ENCODE data around the gene KCND2. TPM values are rescaled to one million over a fixed set of nuclear protein-coding genes. Genes with fewer than 3 reads are reported as not detected.

Gene KCND2
- total and polyA plus RNA-seq, 7 donors, result 0.04 to 2.7 (median 0.15) TPM

DNA sequence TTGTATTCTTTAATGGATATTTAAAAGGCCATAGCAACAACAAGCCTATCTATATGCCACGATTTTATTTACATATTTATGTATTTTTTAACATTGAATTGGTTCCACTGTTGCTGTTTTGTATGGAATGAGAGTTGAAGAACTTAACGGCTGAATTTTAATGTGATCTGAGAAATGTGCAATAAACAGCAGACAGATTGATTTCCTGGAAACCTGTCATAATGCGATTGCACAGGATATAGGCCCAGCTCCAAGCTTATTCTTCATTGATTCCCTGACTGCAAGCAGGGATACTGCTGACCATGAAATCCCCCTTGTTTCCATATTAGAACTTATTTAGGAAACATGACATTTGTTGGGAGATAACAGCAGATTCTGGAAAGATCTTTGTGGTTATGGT is 195.6 kb downstream of the KCND2 start:
- H3K4me1 ChIP-seq, result no peaks in the 10 kb centered on the region
- H3K9me3 ChIP-seq, result no peaks in the 10 kb centered on the region
- no peak overlapping the region for H3K27ac ChIP-seq
- H3K36me3 ChIP-seq (ENCODE audit: insufficient read depth in 1 of 2, low read depth in 1 of 2), result no peaks in the 10 kb centered on the region
- no peak for ATAC-seq
- TF ChIP-seq, protein P1, sequence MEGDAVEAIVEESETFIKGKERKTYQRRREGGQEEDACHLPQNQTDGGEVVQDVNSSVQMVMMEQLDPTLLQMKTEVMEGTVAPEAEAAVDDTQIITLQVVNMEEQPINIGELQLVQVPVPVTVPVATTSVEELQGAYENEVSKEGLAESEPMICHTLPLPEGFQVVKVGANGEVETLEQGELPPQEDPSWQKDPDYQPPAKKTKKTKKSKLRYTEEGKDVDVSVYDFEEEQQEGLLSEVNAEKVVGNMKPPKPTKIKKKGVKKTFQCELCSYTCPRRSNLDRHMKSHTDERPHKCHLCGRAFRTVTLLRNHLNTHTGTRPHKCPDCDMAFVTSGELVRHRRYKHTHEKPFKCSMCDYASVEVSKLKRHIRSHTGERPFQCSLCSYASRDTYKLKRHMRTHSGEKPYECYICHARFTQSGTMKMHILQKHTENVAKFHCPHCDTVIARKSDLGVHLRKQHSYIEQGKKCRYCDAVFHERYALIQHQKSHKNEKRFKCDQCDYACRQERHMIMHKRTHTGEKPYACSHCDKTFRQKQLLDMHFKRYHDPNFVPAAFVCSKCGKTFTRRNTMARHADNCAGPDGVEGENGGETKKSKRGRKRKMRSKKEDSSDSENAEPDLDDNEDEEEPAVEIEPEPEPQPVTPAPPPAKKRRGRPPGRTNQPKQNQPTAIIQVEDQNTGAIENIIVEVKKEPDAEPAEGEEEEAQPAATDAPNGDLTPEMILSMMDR (IDR thresholded peaks at IDR 0.05), result no peak
- WGBS, 3 donors, result 53 to 55% (median 53%) methylated on average over 3 of the region's 3 CpGs
- DNase-seq, result no peak
- H3K4me3 ChIP-seq, result no peak overlapping the region
- H3K27me3 ChIP-seq (ENCODE audit: insufficient read depth in 3 of 3, low read length in 2 of 3), result no peaks in the 10 kb centered on the region
- intact Hi-C loops (cut with DNase I), result no loop called here

DNA sequence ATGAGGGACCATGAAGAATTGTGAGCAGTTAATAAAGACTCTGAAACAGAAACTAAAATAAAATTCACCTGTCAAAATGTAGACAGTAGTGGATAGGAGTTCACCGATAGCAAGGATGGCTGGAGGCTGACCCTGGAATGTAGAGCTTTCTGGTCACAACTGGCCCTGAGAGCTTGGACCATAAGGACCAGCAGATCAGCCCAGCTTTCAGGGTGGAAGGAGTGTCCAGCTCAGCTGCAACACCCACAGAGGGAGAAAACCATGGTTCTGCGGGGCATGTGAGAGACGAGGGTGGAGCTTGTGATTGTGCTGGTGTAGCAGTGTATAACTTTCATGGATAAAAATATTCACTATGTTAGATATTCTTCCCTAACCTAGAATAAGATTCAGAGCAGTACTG is 199.9 kb downstream of the KCND2 start:
- intact Hi-C loops (cut with DNase I), result no loop called here
- no peak overlapping the region for H3K4me3 ChIP-seq
- H3K27me3 ChIP-seq (ENCODE audit: insufficient read depth in 3 of 3, low read length in 2 of 3), result no peaks in the 10 kb centered on the region
- TF ChIP-seq, protein P1 (IDR thresholded peaks at IDR 0.05), result no peak
- 91 to 93% (median 92%) methylated on average over 3 of the region's 3 CpGs for WGBS, 3 donors
- H3K4me1 ChIP-seq, result no peaks in the 10 kb centered on the region
- H3K36me3 ChIP-seq (ENCODE audit: insufficient read depth in 1 of 2, low read depth in 1 of 2), result no peaks in the 10 kb centered on the region
- H3K27ac ChIP-seq, result no peak overlapping the region
- DNase-seq (no peak), ATAC-seq (no peak)
- H3K9me3 ChIP-seq, result no peaks in the 10 kb centered on the region

DNA sequence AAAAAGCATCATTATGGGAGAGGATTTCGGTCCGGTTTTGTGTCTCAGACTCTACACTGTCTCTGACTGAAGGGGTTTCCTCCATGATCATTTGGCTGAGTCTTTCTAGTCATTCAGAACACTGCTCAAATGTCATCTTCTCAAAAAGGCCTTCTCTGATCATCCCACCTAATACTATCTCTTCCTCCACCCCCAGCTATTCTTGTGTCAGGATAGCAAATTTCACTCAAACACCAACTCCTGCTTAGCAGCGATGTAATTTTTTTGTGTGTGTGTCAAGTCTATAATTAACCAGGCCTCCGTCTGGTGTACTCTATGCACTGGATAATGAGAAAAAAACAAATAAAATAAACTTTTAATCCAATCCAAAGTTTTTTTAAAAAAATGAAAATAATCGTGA is 200.4 kb downstream of the KCND2 start:
- TF ChIP-seq, protein P1 (IDR thresholded peaks at IDR 0.05), result no peak
- DNase-seq, result no peak
- no peak overlapping the region for H3K4me3 ChIP-seq
- 80 to 85% (median 84%) methylated on average over 5 of the region's 5 CpGs for WGBS, 3 donors
- H3K27me3 ChIP-seq (ENCODE audit: insufficient read depth in 3 of 3, low read length in 2 of 3), result no peaks in the 10 kb centered on the region
- no peaks in the 10 kb centered on the region for H3K36me3 ChIP-seq (ENCODE audit: insufficient read depth in 1 of 2, low read depth in 1 of 2)
- intact Hi-C loops (cut with DNase I), result no loop called here
- no peaks in the 10 kb centered on the region for H3K9me3 ChIP-seq
- ATAC-seq, result no peak
- H3K4me1 ChIP-seq, result no peaks in the 10 kb centered on the region
- H3K27ac ChIP-seq, result no peak overlapping the region

DNA sequence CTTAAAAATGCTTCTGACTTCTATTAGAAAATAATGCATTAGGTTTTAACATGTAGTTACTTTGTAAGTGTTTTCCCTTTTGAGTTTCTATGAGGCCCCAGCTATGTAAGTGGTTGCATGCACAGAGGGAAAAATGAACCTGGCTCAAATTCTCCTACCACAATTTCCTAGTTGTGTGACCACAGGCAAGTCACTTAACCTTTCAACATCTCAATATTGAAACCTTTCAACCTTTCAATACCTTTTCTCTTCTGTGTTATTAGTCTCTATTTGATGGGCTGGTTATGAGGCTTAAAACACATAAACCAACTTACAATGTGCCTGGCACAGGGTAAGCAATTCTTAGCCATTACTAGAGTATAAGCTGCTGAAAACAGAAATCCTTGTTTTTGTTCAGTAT is 203.0 kb downstream of the KCND2 start:
- no peak overlapping the region for H3K27ac ChIP-seq
- H3K4me3 ChIP-seq, result no peak overlapping the region

DNA sequence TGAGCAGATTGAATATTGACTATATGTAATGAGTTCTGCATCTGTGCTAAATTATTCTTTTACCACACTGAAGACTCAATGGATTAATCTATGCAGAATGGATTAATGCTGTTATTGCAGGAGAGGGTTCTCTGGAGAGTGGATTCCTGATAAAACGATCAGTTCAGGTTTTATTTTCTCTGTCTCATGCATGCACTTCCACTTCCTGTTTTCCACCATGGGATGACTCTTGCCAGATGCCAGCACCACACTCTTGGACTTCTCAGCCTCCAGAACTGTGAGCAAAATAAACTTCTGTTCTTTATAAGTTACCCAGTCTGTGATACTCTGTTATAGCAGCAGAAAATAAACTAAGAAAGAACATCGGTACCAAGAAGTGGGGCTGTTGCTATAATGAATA is 207.5 kb downstream of the KCND2 start:
- Histone ChIP-seq H3K4me1 (no peaks in the 10 kb centered on the region), H3K36me3 (ENCODE audit: insufficient read depth in 1 of 2, low read depth in 1 of 2) (no peaks in the 10 kb centered on the region), H3K27me3 (ENCODE audit: insufficient read depth in 3 of 3, low read length in 2 of 3) (no peaks in the 10 kb centered on the region), H3K4me3 (no peak overlapping the region), H3K9me3 (no peaks in the 10 kb centered on the region), H3K27ac (no peak overlapping the region)
- TF ChIP-seq, protein P1 (IDR thresholded peaks at IDR 0.05), result no peak
- DNase-seq, result no peak
- ATAC-seq, result no peak
- WGBS, 3 donors, result 75 to 77% (median 76%) methylated on average over 2 of the region's 2 CpGs
- intact Hi-C loops (cut with DNase I), result no loop called here

More for the DNA sequence above, 203.0 kb downstream of the KCND2 start:
- ATAC-seq, result no peak
- intact Hi-C loops (cut with DNase I), result no loop called here
- TF ChIP-seq, protein P1 (IDR thresholded peaks at IDR 0.05), result no peak
- Histone ChIP-seq H3K4me1 (no peaks in the 10 kb centered on the region), H3K27me3 (ENCODE audit: insufficient read depth in 3 of 3, low read length in 2 of 3) (no peaks in the 10 kb centered on the region), H3K36me3 (ENCODE audit: insufficient read depth in 1 of 2, low read depth in 1 of 2) (no peaks in the 10 kb centered on the region), H3K9me3 (no peaks in the 10 kb centered on the region)
- DNase-seq, result no peak
